Loucy (cell line): Measurements from ENCODE around the gene PLS3.

Experiments
- EZH2phosphoT487 ChIP-seq: fragments of 200-600 bp; IDR thresholded peaks from 2 replicates; pipeline ENCODE4 v1.6.1; 2018; ENCODE audit warnings: antibody characterized with exemption, mild to moderate bottlenecking, moderate library complexity, borderline replicate concordance
- TF ChIP-seq, protein P1 (sequence below): fragments of 200-600 bp; sonication (generic); conservative IDR thresholded peaks from 2 replicates; pipeline ENCODE4 v1.5.1; 2014; ENCODE audit warnings: mild to moderate bottlenecking, antibody characterized with exemption, low read length

DNA sequence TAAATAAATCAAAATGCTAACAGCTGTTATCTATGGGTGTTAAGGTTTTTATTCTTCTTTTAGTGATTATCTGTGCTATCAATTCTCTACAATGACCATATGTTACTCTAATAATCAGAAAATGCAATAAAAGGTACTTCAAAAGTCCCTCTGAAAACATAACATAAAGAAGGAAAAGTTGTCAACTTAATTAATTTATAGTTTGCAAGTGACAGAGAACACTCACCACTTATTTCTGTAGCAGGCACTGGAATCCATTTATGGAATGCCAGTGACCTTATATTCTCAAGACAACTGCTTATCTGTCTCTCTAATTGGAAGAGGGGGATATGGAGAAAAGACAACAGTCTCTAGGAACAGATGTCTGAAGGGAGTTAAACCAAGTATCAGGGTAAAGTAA lies 25.6 kb upstream of the PLS3 start:
- TF ChIP-seq, protein P1, sequence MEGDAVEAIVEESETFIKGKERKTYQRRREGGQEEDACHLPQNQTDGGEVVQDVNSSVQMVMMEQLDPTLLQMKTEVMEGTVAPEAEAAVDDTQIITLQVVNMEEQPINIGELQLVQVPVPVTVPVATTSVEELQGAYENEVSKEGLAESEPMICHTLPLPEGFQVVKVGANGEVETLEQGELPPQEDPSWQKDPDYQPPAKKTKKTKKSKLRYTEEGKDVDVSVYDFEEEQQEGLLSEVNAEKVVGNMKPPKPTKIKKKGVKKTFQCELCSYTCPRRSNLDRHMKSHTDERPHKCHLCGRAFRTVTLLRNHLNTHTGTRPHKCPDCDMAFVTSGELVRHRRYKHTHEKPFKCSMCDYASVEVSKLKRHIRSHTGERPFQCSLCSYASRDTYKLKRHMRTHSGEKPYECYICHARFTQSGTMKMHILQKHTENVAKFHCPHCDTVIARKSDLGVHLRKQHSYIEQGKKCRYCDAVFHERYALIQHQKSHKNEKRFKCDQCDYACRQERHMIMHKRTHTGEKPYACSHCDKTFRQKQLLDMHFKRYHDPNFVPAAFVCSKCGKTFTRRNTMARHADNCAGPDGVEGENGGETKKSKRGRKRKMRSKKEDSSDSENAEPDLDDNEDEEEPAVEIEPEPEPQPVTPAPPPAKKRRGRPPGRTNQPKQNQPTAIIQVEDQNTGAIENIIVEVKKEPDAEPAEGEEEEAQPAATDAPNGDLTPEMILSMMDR, result no peak
- TF ChIP-seq EZH2phosphoT487, result no peak
